Uterus (tissue), 2 donors: ENCODE data around the gene GRM8.

ENCODE experiments used
- CTCF ChIP-seq, 4 experiments: fragments of 200-600 bp in 2 of 4; fragments of 450-650 bp in 2 of 4; sonication (generic) in 2 of 4; IDR thresholded peaks; one replicate each; pipeline ENCODE4 v1.5.1; 2016 to 2019; ENCODE audit warnings: antibody characterized with exemption in 4 of 4, mild to moderate bottlenecking in 2 of 4, moderate library complexity in 1 of 4
- POLR2A ChIP-seq, 2 donors: fragments of 450-650 bp; IDR thresholded peaks; one replicate each; pipeline ENCODE4 v1.6.1; 2016; ENCODE audit warnings: antibody characterized with exemption in 2 of 2, mild to moderate bottlenecking in 1 of 2, moderate library complexity in 1 of 2

GRCh38 chr7:126959649-126960048, 293.1 kb downstream of the GRM8 start:
- TF ChIP-seq CTCF (IDR thresholded peaks at IDR 0.05) (no peak), POLR2A (IDR thresholded peaks at IDR 0.05) (no peak)
